ENCODE data around the gene UTP14A.

- TF ChIP-seq POLR2AphosphoS5 (IDR thresholded peaks at IDR 0.05; ENCODE audit: borderline replicate concordance, low read depth, low read length) (no peak), EZH2 (IDR thresholded peaks at IDR 0.05) (no peak)
Observed at GRCh38 chrX:129956765-129957164, 50.8 kb downstream of the UTP14A start.

All from SK-N-MC (cell line).